OCI-LY1 (cell line): ENCODE results near the gene TFEB.

Experiments used
- H2AFZ ChIP-seq: fragments of 200-600 bp; sonication (generic), shearing (Covaris generic); 2 replicates; pipeline ENCODE4 v1.6.0; 2014; ENCODE audit warnings: antibody characterized with exemption, mild to moderate bottlenecking, low read length
- H3F3A ChIP-seq: fragments of 200-600 bp; sonication (generic), shearing (Covaris generic); 2 replicates; pipeline ENCODE4 v1.6.0; 2014; ENCODE audit warnings: mild to moderate bottlenecking, antibody characterized with exemption, low read length, moderate library complexity; ENCODE audit not compliant: insufficient read depth
- H3K27ac ChIP-seq: fragments of 200-600 bp; sonication (generic); 2 replicates; pipeline ENCODE4 v1.5.1; 2014; ENCODE audit warnings: low read length, mixed run types, mild to moderate bottlenecking, low read depth; ENCODE audit not compliant: poor library complexity, severe bottlenecking
- H3K27me3 ChIP-seq: fragments of 200-600 bp; sonication (generic); 2 replicates; pipeline ENCODE4 v1.6.0; 2014; ENCODE audit warnings: antibody characterized with exemption, mild to moderate bottlenecking, low read length, moderate library complexity; ENCODE audit not compliant: insufficient read depth
- H3K36me3 ChIP-seq: fragments of 200-600 bp; sonication (generic); 2 replicates; pipeline ENCODE4 v1.6.1; 2014; ENCODE audit warnings: mild to moderate bottlenecking, antibody characterized with exemption, low read length, moderate library complexity, mixed read lengths; ENCODE audit not compliant: insufficient read depth
- H3K4me1 ChIP-seq: fragments of 200-600 bp; sonication (generic); 2 replicates; pipeline ENCODE4 v1.5.1; 2014; ENCODE audit warnings: mild to moderate bottlenecking, low read length, moderate library complexity; ENCODE audit not compliant: insufficient read depth, severe bottlenecking
- H3K4me2 ChIP-seq: fragments of 200-600 bp; sonication (generic), shearing (Covaris generic); 2 replicates; pipeline ENCODE4 v1.6.1; 2014; ENCODE audit warnings: low read length
- H3K4me3 ChIP-seq: fragments of 200-600 bp; sonication (generic); 2 replicates; pipeline ENCODE4 v1.5.1; 2014; ENCODE audit warnings: low read length, low read depth, mild to moderate bottlenecking, mixed read lengths; ENCODE audit not compliant: poor library complexity, severe bottlenecking
- H3K79me2 ChIP-seq: fragments of 200-600 bp; shearing (Covaris generic); 2 replicates; pipeline ENCODE4 v1.6.1; 2016; ENCODE audit warnings: mixed run types, low read length, mixed read lengths; ENCODE audit not compliant: insufficient read depth
- H3K9ac ChIP-seq: fragments of 200-600 bp; sonication (generic), shearing (Covaris generic); 2 replicates; pipeline ENCODE4 v1.6.1; 2014; ENCODE audit warnings: mild to moderate bottlenecking, low read length, mixed read lengths
- H3K9me2 ChIP-seq: fragments of 200-600 bp; sonication (generic), shearing (Covaris generic); 2 replicates; pipeline ENCODE4 v1.6.1; 2014; ENCODE audit warnings: low read depth, mild to moderate bottlenecking, low read length, mixed read lengths
- H3K9me3 ChIP-seq: fragments of 200-600 bp; shearing (Covaris generic); 2 replicates; pipeline ENCODE4 v1.6.1; 2014; ENCODE audit warnings: low read length, mixed read lengths
- H4K20me1 ChIP-seq: fragments of 200-600 bp; sonication (generic), shearing (Covaris generic); 2 replicates; pipeline ENCODE4 v1.6.0; 2016; ENCODE audit warnings: mild to moderate bottlenecking, low read length; ENCODE audit not compliant: insufficient read depth
- CTCF ChIP-seq: fragments of 200-600 bp; sonication (generic), shearing (Covaris generic); IDR thresholded peaks from 2 replicates; pipeline ENCODE4 v1.5.1; 2017; ENCODE audit warnings: mild to moderate bottlenecking, antibody characterized with exemption, low read length, moderate library complexity, mixed read lengths
- EZH2 ChIP-seq: fragments of 200-600 bp; sonication (generic), shearing (Covaris generic); IDR thresholded peaks from 2 replicates; pipeline ENCODE4 v1.8.0; 2017; ENCODE audit warnings: borderline replicate concordance, mixed run types, mild to moderate bottlenecking, antibody characterized with exemption, low read length, moderate library complexity, mixed read lengths

Gene TFEB

GRCh38 chr6:41682056-41682477 is 53.3 kb downstream of the TFEB start:
- Histone ChIP-seq H3F3A (no peaks in the 10 kb centered on the region), H3K36me3 (0 out of 2 replicates have a peak, but pooled peaks cover 7% of the 10 kb centered on the region), H3K27ac (no peak overlapping the region), H3K4me3 (no peak overlapping the region), H3K27me3 (0 out of 2 replicates have a peak, but pooled peaks cover 7% of the 10 kb centered on the region), H3K9me2 (no peaks in the 10 kb centered on the region), H3K9me3 (no peaks in the 10 kb centered on the region), H2AFZ (no peak overlapping the region), H3K9ac (no peak overlapping the region), H3K4me2 (no peak overlapping the region), H3K4me1 (peaks cover 16% of the 10 kb centered on the region), H3K79me2 (no peaks in the 10 kb centered on the region), H4K20me1 (no peaks in the 10 kb centered on the region)
- TF ChIP-seq EZH2 (no peak), CTCF (peak; percentile 82)

GRCh38 chr6:41680182-41680965 is 55.0 kb downstream of the TFEB start:
- Histone ChIP-seq H3F3A (no peaks in the 10 kb centered on the region), H2AFZ (no peak overlapping the region), H3K36me3 (no peaks in the 10 kb centered on the region), H3K4me1 (peaks cover 16% of the 10 kb centered on the region), H3K9ac (no peak overlapping the region), H3K9me3 (no peaks in the 10 kb centered on the region), H3K27me3 (peaks cover 9% of the 10 kb centered on the region; the same call in 1 of the 2 replicates), H3K79me2 (no peaks in the 10 kb centered on the region), H3K27ac (no peak overlapping the region), H3K9me2 (no peaks in the 10 kb centered on the region), H3K4me2 (no peak overlapping the region), H4K20me1 (no peaks in the 10 kb centered on the region), H3K4me3 (no peak overlapping the region)
- no peak for TF ChIP-seq EZH2
- no peak for TF ChIP-seq CTCF

GRCh38 chr6:41679696-41680095 is 55.7 kb downstream of the TFEB start:
- Histone ChIP-seq H3K27me3 (peaks cover 15% of the 10 kb centered on the region), H3K4me2 (no peak overlapping the region), H3K4me1 (peaks cover 16% of the 10 kb centered on the region), H3F3A (no peaks in the 10 kb centered on the region), H3K4me3 (no peak overlapping the region), H3K9ac (no peak overlapping the region), H3K79me2 (no peaks in the 10 kb centered on the region), H4K20me1 (no peaks in the 10 kb centered on the region), H3K27ac (no peak overlapping the region), H3K9me3 (no peaks in the 10 kb centered on the region), H2AFZ (no peak overlapping the region), H3K36me3 (no peaks in the 10 kb centered on the region), H3K9me2 (no peaks in the 10 kb centered on the region)
- TF ChIP-seq EZH2: no peak
- TF ChIP-seq CTCF: no peak
